Stimulated activated naive CD4-positive, alpha-beta T cell (primary cell): Measurements from ENCODE around the gene USH2A.

Experiments used
- DNase-seq, 6 experiments: peaks; one replicate each; lab custom pipeline; 2025; lab: John Stamatoyannopoulos, UW

USH2A gene

GRCh38 chr1:216422821-216423520, at the start of gene USH2A:
TSS of gene USH2A (minus strand) at chr1:216423448. CDS start at chr1:216422336, 1,112 bp downstream.
- DNase-seq, result no peak

GRCh38 chr1:216466162-216466801, 43.0 kb upstream of the USH2A start:
- DNase-seq, result no peak

GRCh38 chr1:216464489-216464888, 41.2 kb upstream of the USH2A start:
- no peak for DNase-seq

- no peak for DNase-seq
These were observed 39.0 kb upstream of the USH2A start for GRCh38 chr1:216462066-216462775.

- no peak for DNase-seq
These were observed 38.2 kb upstream of the USH2A start for GRCh38 chr1:216461466-216461865.

- DNase-seq, result no peak
These were observed 36.5 kb upstream of the USH2A start for GRCh38 chr1:216459651-216460207.

GRCh38 chr1:216458812-216459211, 35.6 kb upstream of the USH2A start:
- no peak for DNase-seq

GRCh38 chr1:216457356-216457755, 34.1 kb upstream of the USH2A start:
- no peak for DNase-seq

GRCh38 chr1:216456682-216457081, 33.4 kb upstream of the USH2A start:
- no peak for DNase-seq

GRCh38 chr1:216453777-216454176, 30.5 kb upstream of the USH2A start:
- no peak for DNase-seq

GRCh38 chr1:216450227-216450626, 27.0 kb upstream of the USH2A start:
- no peak for DNase-seq

GRCh38 chr1:216448011-216448510, 24.8 kb upstream of the USH2A start:
- no peak for DNase-seq

- no peak for DNase-seq
These were observed 14.4 kb upstream of the USH2A start for GRCh38 chr1:216437603-216438002.

- DNase-seq, result no peak
These were observed 11.0 kb upstream of the USH2A start for GRCh38 chr1:216434232-216434631.

GRCh38 chr1:216433175-216433574, 9.9 kb upstream of the USH2A start:
- DNase-seq, result no peak

GRCh38 chr1:216430744-216431143, 7.5 kb upstream of the USH2A start:
- no peak for DNase-seq

- DNase-seq, result no peak
These were observed 2.3 kb upstream of the USH2A start for GRCh38 chr1:216425577-216425976.

- no peak for DNase-seq
These were observed 2.5 kb downstream of the USH2A start for GRCh38 chr1:216420746-216421145.

GRCh38 chr1:216420263-216420662, 3.0 kb downstream of the USH2A start:
- DNase-seq, result no peak

GRCh38 chr1:216416488-216416887, 6.8 kb downstream of the USH2A start:
- no peak for DNase-seq

GRCh38 chr1:216410026-216410425, 13.2 kb downstream of the USH2A start:
- DNase-seq, result no peak

GRCh38 chr1:216390956-216391355, 32.3 kb downstream of the USH2A start:
- DNase-seq, result no peak

- no peak for DNase-seq
These were observed 33.5 kb downstream of the USH2A start for GRCh38 chr1:216389774-216390173.
